ENCODE measurements around the gene LSM4. TPM values are rescaled to one million over a fixed set of nuclear protein-coding genes. Genes with fewer than 3 reads are reported as not detected.

Gene LSM4
- total RNA-seq, 1 donor from 2014 or later, result 59.2 TPM

DNA sequence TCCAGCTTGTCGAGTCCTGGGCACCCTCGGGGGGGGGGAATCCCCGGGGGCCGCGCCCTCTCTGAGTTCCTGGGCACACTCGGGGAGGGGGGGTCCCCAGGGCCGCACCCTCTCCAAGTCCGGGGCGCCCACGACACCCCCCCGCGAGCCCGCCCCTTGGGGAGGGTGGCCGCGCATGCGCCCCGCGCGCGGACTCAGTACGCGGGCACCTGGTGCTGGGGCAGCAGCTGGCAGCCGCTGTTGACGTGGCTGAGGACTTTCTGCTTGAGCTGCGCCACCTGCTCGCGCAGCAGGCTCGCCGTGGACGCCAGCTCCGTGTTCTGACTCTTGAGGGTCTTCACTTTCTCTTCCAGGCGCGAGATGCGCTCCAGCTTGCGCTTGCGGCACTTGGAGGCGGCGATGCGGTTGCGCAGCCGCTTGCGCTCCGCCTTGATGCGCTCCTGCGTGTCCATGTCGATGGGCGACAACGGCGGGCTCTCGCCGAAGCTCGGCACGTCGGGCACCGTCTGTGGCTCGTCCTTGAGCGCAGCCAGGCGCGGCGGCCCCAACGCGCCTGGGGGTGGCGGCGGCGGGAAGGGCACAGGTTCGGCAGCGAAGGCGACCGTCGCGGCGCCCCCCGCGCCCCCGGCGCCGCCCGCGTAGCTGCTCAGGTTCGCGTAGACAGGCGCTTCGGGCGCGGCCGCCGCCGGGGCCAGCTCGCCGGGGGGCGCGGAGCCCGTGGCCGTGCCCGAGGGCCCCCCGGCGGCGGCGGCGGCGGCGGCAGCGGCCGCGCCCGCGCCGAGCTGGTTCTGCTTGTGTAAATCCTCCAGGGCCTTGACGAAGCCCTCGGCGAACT lies 42.4 kb downstream of the LSM4 start:
- ATAC-seq (ENCODE audit: low read depth) (peak; percentile 18), DNase-seq (peak; percentile 85)
- Mint-ChIP-seq H3K36me3 (ENCODE audit: low read depth) (peaks cover 36% of the 10 kb centered on the region), H3K4me1 (peaks cover 46% of the 10 kb centered on the region), H3K4me3 (peak overlapping the region; percentile 96), H3K9me3 (no peaks in the 10 kb centered on the region), H3K27ac (peak overlapping the region; percentile 98), H3K27me3 (no peaks in the 10 kb centered on the region)
- intact Hi-C loops (cut with micrococcal nuclease), result loop anchor here (1.0 to 2.0 kb wide), 5 partner anchors 10 to 242 kb away; partner anchors contain the start of genes ELL and IFI30
- ChIA-PET CTCF (interaction anchor here (0.6 to 5.3 kb wide), 19 partner anchors 9 to 342 kb away, joined by 3 to 238 read pairs (median 16); partner anchors contain the start of genes LSM4 and SSBP4), POLR2A (interaction anchor here (0.6 to 20.0 kb wide), 44 partner anchors 9 to 1920 kb away, joined by 3 to 926 read pairs (median 6); partner anchors contain the start of genes CCDC124, COPE, DDX49 and IFI30)
- TF ChIP-seq, protein P1, sequence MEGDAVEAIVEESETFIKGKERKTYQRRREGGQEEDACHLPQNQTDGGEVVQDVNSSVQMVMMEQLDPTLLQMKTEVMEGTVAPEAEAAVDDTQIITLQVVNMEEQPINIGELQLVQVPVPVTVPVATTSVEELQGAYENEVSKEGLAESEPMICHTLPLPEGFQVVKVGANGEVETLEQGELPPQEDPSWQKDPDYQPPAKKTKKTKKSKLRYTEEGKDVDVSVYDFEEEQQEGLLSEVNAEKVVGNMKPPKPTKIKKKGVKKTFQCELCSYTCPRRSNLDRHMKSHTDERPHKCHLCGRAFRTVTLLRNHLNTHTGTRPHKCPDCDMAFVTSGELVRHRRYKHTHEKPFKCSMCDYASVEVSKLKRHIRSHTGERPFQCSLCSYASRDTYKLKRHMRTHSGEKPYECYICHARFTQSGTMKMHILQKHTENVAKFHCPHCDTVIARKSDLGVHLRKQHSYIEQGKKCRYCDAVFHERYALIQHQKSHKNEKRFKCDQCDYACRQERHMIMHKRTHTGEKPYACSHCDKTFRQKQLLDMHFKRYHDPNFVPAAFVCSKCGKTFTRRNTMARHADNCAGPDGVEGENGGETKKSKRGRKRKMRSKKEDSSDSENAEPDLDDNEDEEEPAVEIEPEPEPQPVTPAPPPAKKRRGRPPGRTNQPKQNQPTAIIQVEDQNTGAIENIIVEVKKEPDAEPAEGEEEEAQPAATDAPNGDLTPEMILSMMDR (IDR thresholded peaks at IDR 0.05), result no peak

DNA sequence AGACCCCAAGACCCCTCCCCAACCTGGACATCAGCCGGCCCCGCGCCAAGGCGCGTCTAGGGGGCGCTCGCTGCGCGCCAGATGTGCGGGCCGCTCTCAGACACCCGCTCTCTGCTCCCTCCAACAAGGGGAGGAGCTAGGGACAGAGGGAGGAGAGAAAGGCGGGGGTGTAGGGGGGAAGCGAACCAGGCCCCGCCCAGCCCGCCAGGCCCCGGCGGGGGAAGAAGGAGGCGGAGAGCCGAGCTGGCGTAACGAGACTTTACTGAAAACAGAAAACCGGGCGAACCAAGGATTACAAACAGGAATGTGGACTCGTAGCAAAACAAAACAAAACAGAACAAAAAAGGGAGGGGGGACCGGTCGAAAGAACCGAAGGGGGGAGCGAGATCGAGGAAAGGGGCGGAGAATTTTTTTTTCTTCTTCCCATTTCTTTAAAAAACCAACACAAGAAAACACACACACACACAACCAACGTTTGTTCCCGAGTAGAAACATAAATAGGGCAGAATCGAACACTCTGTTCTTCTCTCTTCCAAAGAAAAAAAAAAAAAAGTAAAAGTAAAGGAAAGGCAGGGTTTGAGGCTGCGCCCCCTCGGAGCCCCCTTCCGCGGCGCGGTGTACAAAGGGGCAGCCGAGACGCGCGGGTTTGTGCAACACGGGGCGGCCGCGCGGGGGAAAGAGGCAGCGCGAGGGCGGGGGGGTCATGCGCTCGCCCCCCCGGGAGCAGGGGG lies 43.2 kb downstream of the LSM4 start:
- Mint-ChIP-seq H3K27me3 (no peaks in the 10 kb centered on the region), H3K27ac (peak overlapping the region; percentile 98), H3K36me3 (ENCODE audit: low read depth) (peaks cover 43% of the 10 kb centered on the region), H3K4me1 (peaks cover 41% of the 10 kb centered on the region), H3K4me3 (peak overlapping the region; percentile 96), H3K9me3 (no peaks in the 10 kb centered on the region)
- ATAC-seq (ENCODE audit: low read depth) (peak; percentile 46), DNase-seq (peak; percentile 87)
- POLR2A ChIA-PET, result interaction anchor here (0.6 to 20.0 kb wide), 53 partner anchors 11 to 1919 kb away, joined by 3 to 926 read pairs (median 6); partner anchors contain the start of genes CCDC124, COPE, DDX49 and IFI30
- intact Hi-C loops (cut with micrococcal nuclease), result loop anchor here (1.0 to 2.0 kb wide), 6 partner anchors 15 to 243 kb away; partner anchors contain the start of genes ELL, LSM4 and RAB3A
- TF ChIP-seq, protein P1 (IDR thresholded peaks at IDR 0.05), result no peak
- CTCF ChIA-PET, result interaction anchor here (0.6 to 5.3 kb wide), 38 partner anchors 9 to 149 kb away, joined by 3 to 238 read pairs (median 9); partner anchors contain the start of genes LSM4, RAB3A and SSBP4

DNA sequence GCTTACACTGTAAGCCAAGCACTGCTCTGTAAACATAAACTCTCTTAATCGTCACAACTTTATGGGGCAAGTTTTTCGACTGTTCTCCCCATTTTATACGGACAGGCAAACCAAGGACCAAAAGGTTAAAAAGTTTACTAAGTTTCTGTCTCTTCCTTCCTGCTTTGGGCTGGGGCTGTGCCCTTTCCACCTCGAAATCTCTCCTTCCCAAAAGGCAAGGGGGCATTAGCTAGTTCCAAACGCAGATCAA lies 43.7 kb downstream of the LSM4 start:
- Mint-ChIP-seq H3K9me3 (no peaks in the 10 kb centered on the region), H3K36me3 (ENCODE audit: low read depth) (peaks cover 46% of the 10 kb centered on the region), H3K4me3 (peak overlapping the region; percentile 96), H3K4me1 (peaks cover 40% of the 10 kb centered on the region), H3K27ac (peak overlapping the region; percentile 98), H3K27me3 (no peaks in the 10 kb centered on the region)
- no peak for ATAC-seq (ENCODE audit: low read depth)
- DNase-seq, result no peak
- ChIA-PET CTCF (interaction anchor here (0.7 to 5.3 kb wide), 34 partner anchors 9 to 149 kb away, joined by 3 to 238 read pairs (median 9); partner anchors contain the start of genes LSM4, RAB3A and SSBP4), POLR2A (interaction anchor here (0.6 to 20.0 kb wide), 38 partner anchors 12 to 1109 kb away, joined by 3 to 926 read pairs (median 8); partner anchors contain the start of genes CCDC124, IFI30, LRRC25 and LSM4)
- TF ChIP-seq, protein P1 (IDR thresholded peaks at IDR 0.05), result no peak
- intact Hi-C loops (cut with micrococcal nuclease), result loop anchor here (1.0 kb wide), 4 partner anchors 44 to 131 kb away; partner anchors contain the start of genes LSM4 and RAB3A

DNA sequence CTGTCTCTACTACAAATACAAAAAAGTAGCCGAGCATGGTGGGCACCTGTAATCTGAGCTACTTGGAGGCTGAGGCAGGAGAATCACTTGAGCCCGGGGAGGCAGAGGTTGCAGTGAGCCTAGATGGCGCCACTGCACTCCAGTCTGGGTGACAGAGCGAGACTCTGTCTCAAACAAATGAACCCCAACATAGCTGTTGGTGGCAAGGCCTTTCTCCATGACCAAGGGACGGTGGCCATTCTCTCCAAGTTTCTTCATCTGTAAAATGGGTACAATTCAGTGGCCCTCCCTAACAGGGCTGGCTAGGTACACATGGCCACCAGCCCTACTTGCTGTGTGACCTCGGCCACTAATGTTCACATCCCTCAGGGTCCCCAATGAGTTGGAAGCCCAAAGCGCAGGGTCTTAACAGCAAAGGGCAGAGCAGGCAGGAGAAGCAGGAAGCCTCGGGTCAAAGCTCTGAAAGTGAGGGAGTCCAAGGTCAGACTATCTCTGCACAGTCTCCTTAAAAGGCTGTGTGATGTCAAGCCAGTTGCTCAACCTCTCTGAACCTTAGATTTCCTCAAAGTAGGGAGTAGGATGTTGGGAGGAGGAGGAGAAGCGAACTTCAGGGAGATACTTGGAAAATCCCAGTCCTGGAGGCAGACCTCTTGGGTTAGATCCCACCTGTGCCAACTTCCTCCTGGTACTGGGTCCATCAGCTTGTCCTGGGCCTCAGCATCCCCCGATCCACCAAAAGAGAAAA lies 44.2 kb downstream of the LSM4 start:
- ATAC-seq (ENCODE audit: low read depth), result no peak
- intact Hi-C loops (cut with micrococcal nuclease), result loop anchor here (1.0 kb wide), 4 partner anchors 45 to 132 kb away; partner anchors contain the start of genes LSM4 and RAB3A
- Mint-ChIP-seq H3K27me3 (no peaks in the 10 kb centered on the region), H3K36me3 (ENCODE audit: low read depth) (peaks cover 47% of the 10 kb centered on the region), H3K9me3 (no peaks in the 10 kb centered on the region), H3K27ac (peak overlapping the region; percentile 98), H3K4me1 (peaks cover 40% of the 10 kb centered on the region), H3K4me3 (peak overlapping the region; percentile 96)
- ChIA-PET POLR2A (interaction anchor here (0.6 to 20.0 kb wide), 35 partner anchors 10 to 1109 kb away, joined by 3 to 926 read pairs (median 7); partner anchors contain the start of genes CCDC124, IFI30, LRRC25 and LSM4), CTCF (interaction anchor here (0.9 to 5.3 kb wide), 30 partner anchors 8 to 150 kb away, joined by 3 to 238 read pairs (median 10); partner anchors contain the start of genes LSM4, RAB3A and SSBP4)
- no peak for DNase-seq
- TF ChIP-seq, protein P1 (IDR thresholded peaks at IDR 0.05), result no peak

Measured in activated B cell treated with CpG ODN at 0.5 μM for 24 hours (primary cell).